Stomach (tissue), 4 donors: Measurements from ENCODE around the gene MEGF6.
"Not testable (repeated sequence)": the region's sequence is repeated elsewhere in the genome, so short reads cannot be mapped to it uniquely, and the experiment has no call there.

Experiments used
- CTCF ChIP-seq, 7 experiments: fragments of 450-650 bp in 4 of 7; fragments of 200-600 bp in 3 of 7; sonication (generic) in 3 of 7; IDR thresholded peaks; one replicate each; pipeline ENCODE4 v1.5.1; 2016 to 2019; ENCODE audit warnings: antibody characterized with exemption in 7 of 7, control low read depth in 2 of 7, mild to moderate bottlenecking in 1 of 7
- EP300 ChIP-seq: sonication (generic); formaldehyde crosslinking; IDR thresholded peaks from one replicate; pipeline ENCODE4 v1.6.1; 2017; ENCODE audit warnings: antibody characterized with exemption
- POLR2A ChIP-seq, 4 donors: fragments of 450-650 bp; IDR thresholded peaks; one replicate each; pipeline ENCODE4 v1.6.1; 2016; ENCODE audit warnings: antibody characterized with exemption in 4 of 4, control low read depth in 2 of 4, mild to moderate bottlenecking in 1 of 4, moderate library complexity in 1 of 4
- POLR2AphosphoS5 ChIP-seq, 3 donors: sonication (generic); formaldehyde crosslinking; IDR thresholded peaks; one replicate each; pipeline ENCODE4 v1.6.1; 2016; ENCODE audit warnings: antibody characterized with exemption in 3 of 3

- peak in 5 of 7 experiments; percentile 44 to 74 (median 63) for TF ChIP-seq CTCF (IDR thresholded peaks at IDR 0.05)
- TF ChIP-seq POLR2A (IDR thresholded peaks at IDR 0.05); EP300; POLR2AphosphoS5 (IDR thresholded peaks at IDR 0.05): not testable (repeated sequence)
These were observed 9.9 kb upstream of the MEGF6 start for GRCh38 chr1:3621151-3621671.
